BJ (cell line): ENCODE measurements around the gene ZNF554. TPM values are rescaled to one million over a fixed set of nuclear protein-coding genes. Genes with fewer than 3 reads are reported as not detected.

Source experiments
- CTCF ChIA-PET: fragments of 350-600 bp; formaldehyde crosslinking; extraction: SDS; loops from one replicate; lab custom pipeline; 2021; ENCODE audit warnings: antibody characterized with exemption, inconsistent platforms; lab: Yijun Ruan, JAX
- POLR2A ChIA-PET: fragments of 300-600 bp; sonication (Branson Sonifier 250); formaldehyde crosslinking; extraction: SDS; loops from one replicate; lab custom pipeline; 2021; ENCODE audit warnings: antibody characterized with exemption; lab: Charles Lee
- DNase-seq: peaks from one replicate; pipeline ENCODE4 v3.0.0-alpha.2; 2011; ENCODE audit warnings: low read depth
- H3K27me3 ChIP-seq: 2 replicates; pipeline ENCODE4 v1.6.0; 2011; ENCODE audit warnings: low read length; ENCODE audit not compliant: control insufficient read depth, insufficient read depth
- H3K36me3 ChIP-seq: 2 replicates; pipeline ENCODE4 v1.5.1; 2011; ENCODE audit warnings: low read length; ENCODE audit not compliant: control insufficient read depth, insufficient read depth
- H3K4me3 ChIP-seq: 2 replicates; pipeline ENCODE4 v1.5.1; 2011; ENCODE audit warnings: low read depth, mild to moderate bottlenecking, control low read depth, low read length
- CTCF ChIP-seq: IDR thresholded peaks from 2 replicates; pipeline ENCODE4 v1.5.1; 2011; ENCODE audit warnings: low read depth, mild to moderate bottlenecking, control low read depth, inconsistent platforms, low read length, moderate library complexity; ENCODE audit not compliant: insufficient read depth
- polyA plus RNA-seq: library from polyadenylated mRNA; depleted of rRNA; stranded (reverse); fragments of >200 nt; gene quantifications from 2 replicates; pipeline ENCODE4 v1.2.3, GENCODE V29; 2011

ZNF554 gene
- polyA plus RNA-seq, 1 experiment = 2.1 TPM

- no peak for DNase-seq
- ChIA-PET POLR2A (no interaction called here), CTCF (no interaction called here)
- H3K27me3 ChIP-seq = no peaks in the 10 kb centered on the region
- H3K36me3 ChIP-seq = peaks cover 26% of the 10 kb centered on the region
- no peak overlapping the region for H3K4me3 ChIP-seq
- no peak for TF ChIP-seq CTCF
These were observed 12.1 kb upstream of the ZNF554 start for GRCh38 chr19:2807379-2808128.

- no peak for DNase-seq
- H3K4me3 ChIP-seq = no peak overlapping the region
- H3K36me3 ChIP-seq = peaks cover 25% of the 10 kb centered on the region
- no peak for TF ChIP-seq CTCF
- H3K27me3 ChIP-seq = no peaks in the 10 kb centered on the region
- CTCF ChIA-PET = no interaction called here
- POLR2A ChIA-PET = no interaction called here
These were observed 11.3 kb upstream of the ZNF554 start for GRCh38 chr19:2808129-2808941.

- DNase-seq = no peak
- CTCF ChIA-PET = interaction anchor here (0.8 to 1.1 kb wide), 2 partner anchors 10 to 57 kb away, joined by 3 read pairs; no protein-coding TSS in a partner anchor
- Histone ChIP-seq H3K36me3 (peaks cover 28% of the 10 kb centered on the region), H3K4me3 (no peak overlapping the region), H3K27me3 (no peaks in the 10 kb centered on the region)
- no peak for TF ChIP-seq CTCF
- POLR2A ChIA-PET = no interaction called here
These were observed 10.1 kb upstream of the ZNF554 start for GRCh38 chr19:2809387-2810140.

GRCh38 chr19:2810141-2811091 is 9.3 kb upstream of the ZNF554 start:
- Histone ChIP-seq H3K36me3 (peaks cover 28% of the 10 kb centered on the region), H3K4me3 (no peak overlapping the region), H3K27me3 (no peaks in the 10 kb centered on the region)
- no peak for DNase-seq
- no peak for TF ChIP-seq CTCF
- POLR2A ChIA-PET = no interaction called here
- CTCF ChIA-PET = interaction anchor here (0.6 to 1.1 kb wide), 3 partner anchors 9 to 77 kb away, joined by 3 read pairs; no protein-coding TSS in a partner anchor
